Transverse colon (tissue), 4 donors: Measurements from ENCODE around the gene C2orf68.

Experiments
- EP300 ChIP-seq: sonication (generic); formaldehyde crosslinking; IDR thresholded peaks from one replicate; pipeline ENCODE4 v1.6.1; 2017; ENCODE audit warnings: antibody characterized with exemption, low read depth
- POLR2A ChIP-seq: fragments of 450-650 bp; IDR thresholded peaks from one replicate; pipeline ENCODE4 v1.6.1; 2016; ENCODE audit warnings: antibody characterized with exemption, mild to moderate bottlenecking, moderate library complexity
- POLR2AphosphoS5 ChIP-seq, 3 donors: sonication (generic); formaldehyde crosslinking; IDR thresholded peaks; one replicate each; pipeline ENCODE4 v1.6.1; 2016; ENCODE audit warnings: antibody characterized with exemption in 3 of 3
- TF ChIP-seq, protein P1 (sequence below), 5 experiments: fragments of 200-600 bp in 3 of 5; fragments of 450-650 bp in 2 of 5; sonication (generic) in 3 of 5; IDR thresholded peaks; 1 replicate in 2 of 5; 2 replicates in 3 of 5; pipeline ENCODE4 v1.5.1; 2016 to 2017; ENCODE audit warnings: antibody characterized with exemption in 5 of 5, inconsistent platforms in 3 of 5, mild to moderate bottlenecking in 2 of 5, moderate library complexity in 1 of 5

- TF ChIP-seq, protein P1, sequence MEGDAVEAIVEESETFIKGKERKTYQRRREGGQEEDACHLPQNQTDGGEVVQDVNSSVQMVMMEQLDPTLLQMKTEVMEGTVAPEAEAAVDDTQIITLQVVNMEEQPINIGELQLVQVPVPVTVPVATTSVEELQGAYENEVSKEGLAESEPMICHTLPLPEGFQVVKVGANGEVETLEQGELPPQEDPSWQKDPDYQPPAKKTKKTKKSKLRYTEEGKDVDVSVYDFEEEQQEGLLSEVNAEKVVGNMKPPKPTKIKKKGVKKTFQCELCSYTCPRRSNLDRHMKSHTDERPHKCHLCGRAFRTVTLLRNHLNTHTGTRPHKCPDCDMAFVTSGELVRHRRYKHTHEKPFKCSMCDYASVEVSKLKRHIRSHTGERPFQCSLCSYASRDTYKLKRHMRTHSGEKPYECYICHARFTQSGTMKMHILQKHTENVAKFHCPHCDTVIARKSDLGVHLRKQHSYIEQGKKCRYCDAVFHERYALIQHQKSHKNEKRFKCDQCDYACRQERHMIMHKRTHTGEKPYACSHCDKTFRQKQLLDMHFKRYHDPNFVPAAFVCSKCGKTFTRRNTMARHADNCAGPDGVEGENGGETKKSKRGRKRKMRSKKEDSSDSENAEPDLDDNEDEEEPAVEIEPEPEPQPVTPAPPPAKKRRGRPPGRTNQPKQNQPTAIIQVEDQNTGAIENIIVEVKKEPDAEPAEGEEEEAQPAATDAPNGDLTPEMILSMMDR (IDR thresholded peaks at IDR 0.05), result no peak
- TF ChIP-seq POLR2AphosphoS5 (IDR thresholded peaks at IDR 0.05), result no peak
- no peak for TF ChIP-seq POLR2A
- no peak for TF ChIP-seq EP300
Observed at GRCh38 chr2:85656468-85656867, 44.6 kb upstream of the C2orf68 start.
